Raji (cell line): ENCODE data around the gene ERAL1.
A peak's percentile ranks its signal among the peaks of the same experiment; 100 is the strongest.

ENCODE experiments used
- POLR2A ChIP-seq: IDR thresholded peaks from 2 replicates; pipeline ENCODE4 v1.6.1; 2011; ENCODE audit warnings: low read depth, low read length, control low read depth; ENCODE audit not compliant: insufficient read depth

Gene ERAL1

GRCh38 chr17:28842282-28843012 lies 12.4 kb upstream of the ERAL1 start, which contains the start of gene FAM222B:
Gene FAM222B, minus strand, starts transcription at chr17:28842790. Its CDS starts 76,123 bp downstream, at chr17:28766667.
- TF ChIP-seq POLR2A, result peak; percentile 73

DNA sequence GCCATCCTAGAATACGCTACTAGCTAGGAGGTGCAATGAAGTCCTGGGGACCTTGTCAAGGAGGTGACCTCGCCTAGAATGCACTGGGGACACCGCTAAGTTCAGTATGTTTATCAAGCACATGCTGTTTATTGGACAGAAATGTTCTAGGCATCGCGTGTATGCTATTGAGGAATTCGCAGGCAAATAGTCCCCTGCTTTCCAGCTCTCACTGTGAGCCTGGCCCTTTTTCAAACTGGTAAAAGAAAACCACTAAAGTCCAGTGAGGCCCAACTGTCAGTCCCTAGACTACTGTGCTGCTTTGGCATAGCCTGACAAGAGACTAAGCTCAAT lies 11.0 kb upstream of the ERAL1 start:
- TF ChIP-seq POLR2A, result no peak

- TF ChIP-seq POLR2A, result no peak
Measured at GRCh38 chr17:28846231-28846630, 8.6 kb upstream of the ERAL1 start.

DNA sequence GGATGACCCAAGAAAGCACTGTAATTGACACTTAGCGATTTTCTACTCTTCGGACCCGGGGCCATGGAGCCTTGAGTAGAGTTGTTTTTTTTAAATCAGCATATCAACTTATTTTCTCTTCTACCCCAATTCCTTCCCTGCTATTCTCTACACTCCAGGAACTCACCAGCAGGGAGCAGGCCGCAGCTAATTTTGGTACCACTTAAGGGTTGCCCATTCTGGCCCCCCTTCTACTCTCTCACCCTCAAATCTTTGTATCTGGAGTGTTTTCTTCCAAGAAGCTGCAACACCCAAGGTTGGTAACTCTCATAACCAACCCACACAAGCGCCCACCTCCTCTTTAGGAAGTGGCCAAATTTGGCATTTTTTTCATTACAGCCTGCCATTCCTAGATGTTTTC lies 5.5 kb upstream of the ERAL1 start:
- no peak for TF ChIP-seq POLR2A

DNA sequence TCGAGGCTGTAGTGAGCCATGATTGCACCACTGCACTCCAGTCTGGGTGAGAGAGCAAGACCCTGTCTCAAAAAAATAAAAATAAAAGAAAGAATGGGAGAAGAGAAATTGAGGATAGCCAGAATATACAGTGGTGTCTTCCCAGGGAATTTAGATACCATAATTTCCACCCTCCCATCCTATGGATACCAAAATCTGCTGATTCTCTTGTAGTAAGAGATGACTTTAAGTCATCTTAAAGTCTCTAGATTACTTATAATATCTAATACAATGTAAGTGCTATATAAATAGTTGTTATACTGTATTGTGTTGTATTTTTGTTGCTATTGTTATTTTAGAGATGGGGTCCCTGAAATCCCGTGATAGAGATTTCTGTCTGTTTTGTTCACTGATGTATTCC lies 1.5 kb upstream of the ERAL1 start:
- TF ChIP-seq POLR2A, result no peak

DNA sequence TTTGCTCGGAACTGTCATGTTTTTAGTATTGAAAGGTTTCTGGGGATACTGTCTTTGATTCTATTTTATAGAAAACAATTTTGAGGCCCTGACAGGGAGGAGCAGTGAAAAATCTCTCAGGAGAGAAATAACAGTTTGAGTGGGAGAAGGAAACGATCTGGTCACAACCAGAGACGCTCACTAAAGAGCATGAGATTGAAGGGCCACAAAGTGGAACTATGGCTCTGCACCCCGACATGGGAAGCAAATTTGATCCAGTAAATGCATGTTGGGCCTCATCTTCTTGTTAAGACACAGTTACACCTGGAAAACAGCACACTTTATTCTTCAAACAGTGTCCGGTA lies 492 bp downstream of the ERAL1 start:
- no peak for TF ChIP-seq POLR2A

DNA sequence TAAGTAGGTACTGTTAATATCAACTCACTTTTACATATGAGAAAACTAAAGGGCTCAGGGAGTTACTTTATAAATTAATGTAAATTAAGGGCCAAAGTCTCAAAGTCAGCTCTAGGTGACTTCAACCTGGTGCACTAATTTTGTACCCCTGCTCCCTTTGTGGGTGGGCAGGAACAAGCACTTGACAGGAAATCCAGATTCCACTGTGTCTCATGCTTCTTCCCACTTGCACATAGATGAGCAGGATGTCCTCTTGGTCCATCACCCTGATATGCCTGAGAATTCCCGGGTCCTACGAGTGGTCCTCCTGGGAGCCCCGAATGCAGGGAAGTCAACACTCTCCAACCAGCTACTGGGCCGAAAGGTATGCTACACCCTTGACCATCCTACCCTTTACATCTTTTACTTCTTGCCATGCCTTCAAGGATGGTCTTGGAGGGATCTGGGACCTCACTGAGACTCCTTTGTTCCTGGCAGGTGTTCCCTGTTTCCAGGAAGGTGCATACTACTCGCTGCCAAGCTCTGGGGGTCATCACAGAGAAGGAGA lies 1.3 kb downstream of the ERAL1 start:
- TF ChIP-seq POLR2A, result no peak

- TF ChIP-seq POLR2A, result no peak
Measured at GRCh38 chr17:28857905-28858800, 3.3 kb downstream of the ERAL1 start.

GRCh38 chr17:28858801-28859355 lies 4.1 kb downstream of the ERAL1 start:
- no peak for TF ChIP-seq POLR2A

- no peak for TF ChIP-seq POLR2A
Measured at GRCh38 chr17:28860363-28860808, 5.6 kb downstream of the ERAL1 start.

DNA sequence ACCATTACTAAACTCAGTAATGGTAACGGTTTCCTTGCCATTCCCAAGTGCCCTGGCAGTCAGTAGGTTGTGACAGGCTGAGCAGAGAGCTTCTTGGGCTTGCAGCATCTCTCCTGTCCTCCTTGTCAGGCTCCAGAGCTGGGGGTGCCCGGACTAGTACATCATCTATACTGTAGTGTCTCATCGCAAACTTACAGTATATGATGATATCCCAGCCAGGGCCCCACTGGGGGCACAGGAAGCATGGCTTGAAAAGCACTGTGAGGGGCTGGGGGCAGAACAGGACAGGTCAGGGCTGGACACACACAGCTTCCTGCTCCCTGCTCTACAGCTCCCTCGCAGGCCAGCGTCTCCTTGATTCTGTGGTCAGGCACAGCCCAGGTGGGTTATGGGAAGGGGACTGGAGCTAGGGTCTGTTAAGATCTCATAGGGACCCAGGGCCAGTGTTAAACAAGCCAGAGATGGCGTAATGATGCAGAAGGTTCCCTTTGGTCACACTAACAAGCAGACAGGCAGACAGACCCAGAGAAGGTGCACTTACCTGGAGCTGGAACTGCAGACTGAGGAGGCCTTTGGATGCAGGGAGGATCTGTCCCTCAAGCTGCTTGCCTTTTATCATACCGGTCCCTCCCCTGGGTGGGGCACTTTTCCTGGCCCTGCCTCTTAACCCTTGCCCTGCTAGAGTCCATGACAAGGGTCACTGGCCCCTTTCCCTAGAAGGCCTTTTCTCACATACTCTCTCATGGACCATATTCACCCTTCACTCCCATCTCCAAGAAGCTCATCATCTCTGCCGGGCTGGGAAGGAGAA lies 6.8 kb downstream of the ERAL1 start:
- TF ChIP-seq POLR2A, result no peak

DNA sequence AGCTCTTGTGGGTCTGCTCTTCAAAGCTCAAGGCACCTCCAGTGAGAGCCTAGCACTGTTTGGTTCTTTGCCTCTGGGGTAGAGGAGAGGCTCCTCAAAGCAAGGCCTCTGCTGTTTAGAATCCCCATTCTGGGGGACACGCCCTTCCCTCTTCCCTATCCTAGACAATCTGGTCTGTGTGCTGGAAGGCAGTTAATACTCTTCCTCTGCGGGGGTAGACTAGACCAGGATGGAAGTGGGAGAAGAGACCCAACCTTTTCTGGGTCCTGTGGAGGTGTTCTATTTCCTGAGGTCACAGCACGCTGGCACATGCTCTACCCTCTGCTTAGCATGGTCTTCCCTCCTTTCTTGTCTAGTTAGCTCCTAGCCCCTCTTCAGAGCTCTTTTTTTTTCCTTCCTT lies 7.7 kb downstream of the ERAL1 start:
- no peak for TF ChIP-seq POLR2A

DNA sequence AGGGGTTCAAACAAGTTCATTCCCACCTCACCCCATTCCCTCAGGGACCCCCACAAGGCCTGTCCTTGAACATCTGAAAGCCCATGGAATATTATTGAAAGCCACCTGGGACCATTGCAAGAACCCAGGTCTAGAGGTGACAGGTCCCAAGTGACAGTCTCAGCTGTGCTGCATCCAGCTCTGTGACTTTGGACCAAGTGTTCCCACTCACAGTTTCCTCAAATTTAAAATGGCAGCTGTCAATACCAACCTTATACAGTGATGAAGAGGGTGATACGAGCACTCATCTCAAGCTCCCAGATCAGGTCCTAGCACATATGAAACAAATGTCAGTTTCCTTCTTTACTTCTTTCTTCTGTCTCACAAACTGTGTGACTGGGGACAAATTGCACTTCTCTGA lies 9.1 kb downstream of the ERAL1 start:
- TF ChIP-seq POLR2A, result no peak

GRCh38 chr17:28864991-28865849 lies 10.4 kb downstream of the ERAL1 start:
- TF ChIP-seq POLR2A, result no peak

- TF ChIP-seq POLR2A, result no peak
Measured at GRCh38 chr17:28865946-28866752, 11.3 kb downstream of the ERAL1 start.
